Measurements from ENCODE around the gene CCDC117.

- TF ChIP-seq ARNT (IDR thresholded peaks at IDR 0.05) (no peak), FOXK2 (IDR thresholded peaks at IDR 0.05) (no peak), SP1 (IDR thresholded peaks at IDR 0.05) (no peak), TARDBP (IDR thresholded peaks at IDR 0.05) (no peak), CTBP1 (IDR thresholded peaks at IDR 0.05; ENCODE audit: borderline replicate concordance) (no peak), SUZ12 (IDR thresholded peaks at IDR 0.05) (no peak), BHLHE40 (IDR thresholded peaks at IDR 0.05; ENCODE audit: borderline replicate concordance) (no peak), ELF4 (IDR thresholded peaks at IDR 0.05) (no peak), ZNF384 (IDR thresholded peaks at IDR 0.05) (no peak), FOXM1 (IDR thresholded peaks at IDR 0.05; ENCODE audit: borderline replicate concordance) (no peak), LEF1 (IDR thresholded peaks at IDR 0.05; ENCODE audit: borderline replicate concordance) (no peak), NFRKB (IDR thresholded peaks at IDR 0.05) (no peak), L3MBTL2 (conservative IDR thresholded peaks at IDR 0.05) (no peak), FOXA1 (IDR thresholded peaks at IDR 0.05) (no peak)
These were observed 47.0 kb downstream of the CCDC117 start for GRCh38 chr22:28819253-28820096.

Data from HEK293T (cell line).